Stimulated activated effector memory CD8-positive, alpha-beta T cell treated with anti-CD3 and anti-CD28 coated beads, Interleukin-12 subunit alpha, Interleukin-12 subunit beta, amount 100 ng/mL, for 72 hours (primary cell): ENCODE results near the gene PRSS33.

Source experiments
- ATAC-seq: fragments of 150-1000 bp; cut with Tn5 transposase; 2 replicates; pipeline ENCODE4 v1.10.0; 2021
- DNase-seq, 2 donors: peaks; one replicate each; pipeline ENCODE4 v3.0.0; 2021 to 2022; ENCODE audit warnings: low spot score in 2 of 2
- H3K27ac Mint-ChIP-seq: one replicate; pipeline ENCODE4 v1.8.0; 2022; ENCODE audit warnings: mild to moderate bottlenecking, mixed read lengths
- H3K36me3 Mint-ChIP-seq: one replicate; pipeline ENCODE4 v1.8.0; 2022; ENCODE audit warnings: mild to moderate bottlenecking, mixed read lengths
- H3K4me1 Mint-ChIP-seq: one replicate; pipeline ENCODE4 v1.8.0; 2022; ENCODE audit warnings: mixed read lengths
- H3K4me3 Mint-ChIP-seq: one replicate; pipeline ENCODE4 v1.8.0; 2022; ENCODE audit warnings: mild to moderate bottlenecking, mixed read lengths
- H3K9me3 Mint-ChIP-seq: one replicate; pipeline ENCODE4 v1.8.0; 2022; ENCODE audit warnings: mixed read lengths

The PRSS33 gene

GRCh38 chr16:2776500-2777139 lies 10.7 kb downstream of the PRSS33 start:
- Mint-ChIP-seq H3K27ac (peak overlapping the region; percentile 98), H3K36me3 (peaks cover 53% of the 10 kb centered on the region)

GRCh38 chr16:2775765-2776499 lies 11.4 kb downstream of the PRSS33 start:
- peak overlapping the region; percentile 90 for H3K4me3 Mint-ChIP-seq
- ATAC-seq (no peak), DNase-seq (no peak)
- H3K36me3 Mint-ChIP-seq = peaks cover 60% of the 10 kb centered on the region
- no peaks in the 10 kb centered on the region for H3K9me3 Mint-ChIP-seq
- peak overlapping the region; percentile 98 for H3K27ac Mint-ChIP-seq
- H3K4me1 Mint-ChIP-seq = peaks cover 48% of the 10 kb centered on the region

More at GRCh38 chr16:2776500-2777139, 10.7 kb downstream of the PRSS33 start:
- Mint-ChIP-seq H3K4me3 (peak overlapping the region; percentile 90), H3K9me3 (no peaks in the 10 kb centered on the region), H3K4me1 (peaks cover 48% of the 10 kb centered on the region)
- ATAC-seq (peak; percentile 55), DNase-seq (peak; percentile 40 to 77)

- DNase-seq (no peak), ATAC-seq (no peak)
- H3K4me3 Mint-ChIP-seq = peak overlapping the region; percentile 90
- peaks cover 67% of the 10 kb centered on the region for H3K36me3 Mint-ChIP-seq
- peaks cover 40% of the 10 kb centered on the region for H3K4me1 Mint-ChIP-seq
- no peak overlapping the region for H3K27ac Mint-ChIP-seq
- no peaks in the 10 kb centered on the region for H3K9me3 Mint-ChIP-seq
Measured at GRCh38 chr16:2775131-2775716, 12.1 kb downstream of the PRSS33 start.

- H3K27ac Mint-ChIP-seq = no peak overlapping the region
- no peak overlapping the region for H3K4me3 Mint-ChIP-seq
- H3K36me3 Mint-ChIP-seq = peaks cover 76% of the 10 kb centered on the region
- no peaks in the 10 kb centered on the region for H3K9me3 Mint-ChIP-seq
- ATAC-seq (no peak), DNase-seq (no peak)
- peaks cover 48% of the 10 kb centered on the region for H3K4me1 Mint-ChIP-seq
Measured at GRCh38 chr16:2774161-2774891, 13.0 kb downstream of the PRSS33 start.

GRCh38 chr16:2773188-2773968 lies 14.0 kb downstream of the PRSS33 start:
- H3K4me1 Mint-ChIP-seq = peaks cover 50% of the 10 kb centered on the region
- no peak overlapping the region for H3K4me3 Mint-ChIP-seq
- no peak for ATAC-seq
- peaks cover 86% of the 10 kb centered on the region for H3K36me3 Mint-ChIP-seq
- H3K27ac Mint-ChIP-seq = peak overlapping the region; percentile 58
- no peaks in the 10 kb centered on the region for H3K9me3 Mint-ChIP-seq
- DNase-seq = no peak

- Mint-ChIP-seq H3K9me3 (no peaks in the 10 kb centered on the region), H3K4me1 (peaks cover 55% of the 10 kb centered on the region), H3K27ac (peak overlapping the region; percentile 58), H3K36me3 (peaks cover 94% of the 10 kb centered on the region), H3K4me3 (no peak overlapping the region)
- DNase-seq = no peak
- ATAC-seq = no peak
Measured at GRCh38 chr16:2771496-2772402, 15.6 kb downstream of the PRSS33 start.

GRCh38 chr16:2770057-2770951 lies 17.1 kb downstream of the PRSS33 start:
- no peaks in the 10 kb centered on the region for H3K9me3 Mint-ChIP-seq
- peaks cover 52% of the 10 kb centered on the region for H3K4me1 Mint-ChIP-seq
- peak overlapping the region; percentile 92 for H3K27ac Mint-ChIP-seq
- no peak for DNase-seq
- ATAC-seq = peak; percentile 27
- no peak overlapping the region for H3K4me3 Mint-ChIP-seq
- H3K36me3 Mint-ChIP-seq = peaks cover 96% of the 10 kb centered on the region

GRCh38 chr16:2769675-2770056 lies 17.7 kb downstream of the PRSS33 start:
- DNase-seq (no peak), ATAC-seq (no peak)
- H3K4me1 Mint-ChIP-seq = peaks cover 49% of the 10 kb centered on the region
- peak overlapping the region; percentile 92 for H3K27ac Mint-ChIP-seq
- H3K9me3 Mint-ChIP-seq = no peaks in the 10 kb centered on the region
- H3K4me3 Mint-ChIP-seq = no peak overlapping the region
- peaks cover 97% of the 10 kb centered on the region for H3K36me3 Mint-ChIP-seq

GRCh38 chr16:2769100-2769529 lies 18.2 kb downstream of the PRSS33 start:
- no peak overlapping the region for H3K4me3 Mint-ChIP-seq
- H3K36me3 Mint-ChIP-seq = peaks cover 100% of the 10 kb centered on the region
- ATAC-seq = no peak
- H3K4me1 Mint-ChIP-seq = peaks cover 49% of the 10 kb centered on the region
- no peaks in the 10 kb centered on the region for H3K9me3 Mint-ChIP-seq
- H3K27ac Mint-ChIP-seq = peak overlapping the region; percentile 92
- no peak for DNase-seq

- ATAC-seq (no peak), DNase-seq (no peak)
- no peaks in the 10 kb centered on the region for H3K9me3 Mint-ChIP-seq
- peaks cover 100% of the 10 kb centered on the region for H3K36me3 Mint-ChIP-seq
- H3K4me3 Mint-ChIP-seq = no peak overlapping the region
- peaks cover 54% of the 10 kb centered on the region for H3K4me1 Mint-ChIP-seq
- peak overlapping the region; percentile 92 for H3K27ac Mint-ChIP-seq
Measured at GRCh38 chr16:2768403-2769089, 18.8 kb downstream of the PRSS33 start.

GRCh38 chr16:2767891-2768290 lies 19.5 kb downstream of the PRSS33 start:
- DNase-seq = no peak
- peaks cover 100% of the 10 kb centered on the region for H3K36me3 Mint-ChIP-seq
- peak overlapping the region; percentile 85 for H3K27ac Mint-ChIP-seq
- ATAC-seq = no peak
- H3K4me1 Mint-ChIP-seq = peaks cover 57% of the 10 kb centered on the region
- H3K4me3 Mint-ChIP-seq = no peak overlapping the region
- H3K9me3 Mint-ChIP-seq = no peaks in the 10 kb centered on the region

- peak overlapping the region; percentile 85 for H3K27ac Mint-ChIP-seq
- H3K4me3 Mint-ChIP-seq = no peak overlapping the region
- peaks cover 100% of the 10 kb centered on the region for H3K36me3 Mint-ChIP-seq
- H3K4me1 Mint-ChIP-seq = peaks cover 57% of the 10 kb centered on the region
- H3K9me3 Mint-ChIP-seq = no peaks in the 10 kb centered on the region
- DNase-seq (no peak), ATAC-seq (no peak)
Measured at GRCh38 chr16:2767140-2767731, 20.1 kb downstream of the PRSS33 start.
